SH-SY5Y (cell line): ENCODE measurements around the gene TEKT3.
A peak's percentile ranks its signal among the peaks of the same experiment; 100 is the strongest.

ENCODE experiments used
- GATA2 ChIP-seq: IDR thresholded peaks from 2 replicates; pipeline ENCODE4 v1.6.1; 2011; ENCODE audit warnings: mild to moderate bottlenecking, low read depth, low read length
- GATA3 ChIP-seq: IDR thresholded peaks from 2 replicates; pipeline ENCODE4 v1.6.1; 2011; ENCODE audit warnings: low read depth, mild to moderate bottlenecking, low read length, moderate library complexity

- TF ChIP-seq GATA2: peak; percentile 95
- peak; percentile 86 for TF ChIP-seq GATA3
These were observed 9.5 kb upstream of the TEKT3 start for GRCh38 chr17:15350777-15351477.
